ENCODE measurements around the gene RORB. TPM values are rescaled to one million over a fixed set of nuclear protein-coding genes. Genes with fewer than 3 reads are reported as not detected.

RORB gene
- total RNA-seq, 1 experiment from 2014 or later, result 0.08 TPM

DNA sequence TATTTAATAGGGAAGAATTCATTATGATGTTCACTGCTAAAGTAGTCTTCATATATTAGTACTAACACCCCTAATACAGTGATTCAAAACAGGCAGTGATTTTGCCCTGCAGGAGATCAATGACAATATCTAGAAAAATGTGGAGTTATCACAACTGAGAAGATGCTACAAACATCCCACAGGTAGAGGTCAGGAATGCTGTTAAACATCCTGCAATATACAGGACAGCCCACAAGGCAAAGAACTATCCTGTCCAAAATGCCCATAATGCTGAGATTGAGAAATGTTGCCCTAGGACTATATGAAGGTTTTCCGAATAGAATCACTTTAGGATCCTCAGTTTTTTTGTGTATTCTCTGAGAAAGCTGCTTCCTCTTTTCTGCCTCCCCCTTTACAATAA lies 15.3 kb downstream of the RORB start:
- no peak for DNase-seq (ENCODE audit: low read depth, low spot score)
- POLR2A ChIA-PET, result no interaction called here
- no peaks in the 10 kb centered on the region for H3K27me3 ChIP-seq (ENCODE audit: control insufficient read depth, insufficient read depth, low read length)
- no peak for ATAC-seq
- TF ChIP-seq SIN3A (IDR thresholded peaks at IDR 0.05; ENCODE audit: borderline replicate concordance, insufficient read depth, low read depth, low read length) (no peak), POLR2AphosphoS5 (IDR thresholded peaks at IDR 0.05; ENCODE audit: low read depth, low read length) (no peak), TCF7L2 (IDR thresholded peaks at IDR 0.05; ENCODE audit: low read depth, low read length) (no peak)
- TF ChIP-seq, protein P1, sequence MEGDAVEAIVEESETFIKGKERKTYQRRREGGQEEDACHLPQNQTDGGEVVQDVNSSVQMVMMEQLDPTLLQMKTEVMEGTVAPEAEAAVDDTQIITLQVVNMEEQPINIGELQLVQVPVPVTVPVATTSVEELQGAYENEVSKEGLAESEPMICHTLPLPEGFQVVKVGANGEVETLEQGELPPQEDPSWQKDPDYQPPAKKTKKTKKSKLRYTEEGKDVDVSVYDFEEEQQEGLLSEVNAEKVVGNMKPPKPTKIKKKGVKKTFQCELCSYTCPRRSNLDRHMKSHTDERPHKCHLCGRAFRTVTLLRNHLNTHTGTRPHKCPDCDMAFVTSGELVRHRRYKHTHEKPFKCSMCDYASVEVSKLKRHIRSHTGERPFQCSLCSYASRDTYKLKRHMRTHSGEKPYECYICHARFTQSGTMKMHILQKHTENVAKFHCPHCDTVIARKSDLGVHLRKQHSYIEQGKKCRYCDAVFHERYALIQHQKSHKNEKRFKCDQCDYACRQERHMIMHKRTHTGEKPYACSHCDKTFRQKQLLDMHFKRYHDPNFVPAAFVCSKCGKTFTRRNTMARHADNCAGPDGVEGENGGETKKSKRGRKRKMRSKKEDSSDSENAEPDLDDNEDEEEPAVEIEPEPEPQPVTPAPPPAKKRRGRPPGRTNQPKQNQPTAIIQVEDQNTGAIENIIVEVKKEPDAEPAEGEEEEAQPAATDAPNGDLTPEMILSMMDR (IDR thresholded peaks at IDR 0.05), result no peak
- TF ChIP-seq, protein P2, sequence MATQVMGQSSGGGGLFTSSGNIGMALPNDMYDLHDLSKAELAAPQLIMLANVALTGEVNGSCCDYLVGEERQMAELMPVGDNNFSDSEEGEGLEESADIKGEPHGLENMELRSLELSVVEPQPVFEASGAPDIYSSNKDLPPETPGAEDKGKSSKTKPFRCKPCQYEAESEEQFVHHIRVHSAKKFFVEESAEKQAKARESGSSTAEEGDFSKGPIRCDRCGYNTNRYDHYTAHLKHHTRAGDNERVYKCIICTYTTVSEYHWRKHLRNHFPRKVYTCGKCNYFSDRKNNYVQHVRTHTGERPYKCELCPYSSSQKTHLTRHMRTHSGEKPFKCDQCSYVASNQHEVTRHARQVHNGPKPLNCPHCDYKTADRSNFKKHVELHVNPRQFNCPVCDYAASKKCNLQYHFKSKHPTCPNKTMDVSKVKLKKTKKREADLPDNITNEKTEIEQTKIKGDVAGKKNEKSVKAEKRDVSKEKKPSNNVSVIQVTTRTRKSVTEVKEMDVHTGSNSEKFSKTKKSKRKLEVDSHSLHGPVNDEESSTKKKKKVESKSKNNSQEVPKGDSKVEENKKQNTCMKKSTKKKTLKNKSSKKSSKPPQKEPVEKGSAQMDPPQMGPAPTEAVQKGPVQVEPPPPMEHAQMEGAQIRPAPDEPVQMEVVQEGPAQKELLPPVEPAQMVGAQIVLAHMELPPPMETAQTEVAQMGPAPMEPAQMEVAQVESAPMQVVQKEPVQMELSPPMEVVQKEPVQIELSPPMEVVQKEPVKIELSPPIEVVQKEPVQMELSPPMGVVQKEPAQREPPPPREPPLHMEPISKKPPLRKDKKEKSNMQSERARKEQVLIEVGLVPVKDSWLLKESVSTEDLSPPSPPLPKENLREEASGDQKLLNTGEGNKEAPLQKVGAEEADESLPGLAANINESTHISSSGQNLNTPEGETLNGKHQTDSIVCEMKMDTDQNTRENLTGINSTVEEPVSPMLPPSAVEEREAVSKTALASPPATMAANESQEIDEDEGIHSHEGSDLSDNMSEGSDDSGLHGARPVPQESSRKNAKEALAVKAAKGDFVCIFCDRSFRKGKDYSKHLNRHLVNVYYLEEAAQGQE (IDR thresholded peaks at IDR 0.05; ENCODE audit: insufficient read depth in 1 of 2, low read depth in 2 of 2, low read length in 1 of 2), result no peak
- no peak overlapping the region for H3K4me3 ChIP-seq (ENCODE audit: low read depth in 2 of 2, low read length in 2 of 2)
- no peaks in the 10 kb centered on the region for H3K9me3 ChIP-seq (ENCODE audit: control insufficient read depth, insufficient read depth, low read depth, low read length)
- no peaks in the 10 kb centered on the region for H3K36me3 ChIP-seq (ENCODE audit: control insufficient read depth, insufficient read depth, low read length)
- in situ Hi-C loops (cut with HindIII; ENCODE audit: low pct_unique_long_range_greater_than_20kb, low sequenced_read_pairs), result no loop called here
- BruUV-seq (replicated peaks), result no TSS peak
- CTCF ChIA-PET, result no interaction called here
- no peak overlapping the region for H3K27ac ChIP-seq (ENCODE audit: low read length)
- intact Hi-C loops (cut with micrococcal nuclease; ENCODE audit: unreplicated experiment), result no loop called here
- H3K4me1 ChIP-seq (ENCODE audit: control insufficient read depth, insufficient read depth, low read length), result no peaks in the 10 kb centered on the region

DNA sequence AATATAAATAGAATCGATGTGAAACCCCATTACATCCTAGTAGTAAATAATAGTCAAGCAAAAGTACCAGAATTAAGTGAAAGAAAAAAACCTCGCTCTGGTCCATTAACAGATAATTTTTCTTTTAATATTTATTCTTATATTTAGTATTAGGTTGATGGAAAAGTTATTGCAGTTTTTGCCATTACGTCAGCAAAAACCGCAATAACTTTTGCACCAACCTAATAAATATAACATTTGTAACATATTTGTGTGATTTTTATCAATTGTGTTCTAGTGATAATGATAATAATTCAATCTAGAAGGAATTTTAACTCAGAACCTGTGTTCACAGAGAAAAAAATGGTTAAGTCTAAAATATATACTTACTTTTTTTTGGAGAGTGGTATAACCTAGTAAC lies 16.1 kb downstream of the RORB start:
- TF ChIP-seq TCF7L2 (IDR thresholded peaks at IDR 0.05; ENCODE audit: low read depth, low read length) (no peak), POLR2AphosphoS5 (IDR thresholded peaks at IDR 0.05; ENCODE audit: low read depth, low read length) (no peak), SIN3A (IDR thresholded peaks at IDR 0.05; ENCODE audit: borderline replicate concordance, insufficient read depth, low read depth, low read length) (no peak)
- TF ChIP-seq, protein P1 (IDR thresholded peaks at IDR 0.05), result no peak
- TF ChIP-seq, protein P2 (IDR thresholded peaks at IDR 0.05; ENCODE audit: insufficient read depth in 1 of 2, low read depth in 2 of 2, low read length in 1 of 2), result no peak
- H3K4me3 ChIP-seq (ENCODE audit: low read depth in 2 of 2, low read length in 2 of 2), result no peak overlapping the region
- ATAC-seq (no peak), DNase-seq (ENCODE audit: low read depth, low spot score) (no peak)
- POLR2A ChIA-PET, result no interaction called here
- in situ Hi-C loops (cut with HindIII; ENCODE audit: low pct_unique_long_range_greater_than_20kb, low sequenced_read_pairs), result no loop called here
- H3K4me1 ChIP-seq (ENCODE audit: control insufficient read depth, insufficient read depth, low read length), result no peaks in the 10 kb centered on the region
- CTCF ChIA-PET, result no interaction called here
- no peak overlapping the region for H3K27ac ChIP-seq (ENCODE audit: low read length)
- no peaks in the 10 kb centered on the region for H3K9me3 ChIP-seq (ENCODE audit: control insufficient read depth, insufficient read depth, low read depth, low read length)
- no peaks in the 10 kb centered on the region for H3K27me3 ChIP-seq (ENCODE audit: control insufficient read depth, insufficient read depth, low read length)
- intact Hi-C loops (cut with micrococcal nuclease; ENCODE audit: unreplicated experiment), result no loop called here
- H3K36me3 ChIP-seq (ENCODE audit: control insufficient read depth, insufficient read depth, low read length), result no peaks in the 10 kb centered on the region
- BruUV-seq (replicated peaks), result no TSS peak

Measured in Panc1 (cell line).